Suprapubic skin (tissue), 4 donors: ENCODE results near the gene C1orf94. TPM values are rescaled to one million over a fixed set of nuclear protein-coding genes. Genes with fewer than 3 reads are reported as not detected.
A peak's percentile ranks its signal among the peaks of the same experiment; 100 is the strongest.
"Not testable (repeated sequence)": the region's sequence is repeated elsewhere in the genome, so short reads cannot be mapped to it uniquely, and the experiment has no call there.

Experiments
- DNase-seq, 2 donors: peaks; one replicate each; pipeline ENCODE4 v3.0.0-alpha.2; 2019; ENCODE audit warnings: low spot score in 2 of 2
- H3K27ac ChIP-seq: fragments of 200-600 bp; sonication (generic); one replicate; pipeline ENCODE4 v1.5.1; 2019
- H3K27me3 ChIP-seq: fragments of 200-600 bp; sonication (generic); one replicate; pipeline ENCODE4 v1.5.1; 2019
- H3K36me3 ChIP-seq: fragments of 200-600 bp; sonication (generic); one replicate; pipeline ENCODE4 v1.5.1; 2019
- H3K4me1 ChIP-seq: fragments of 200-600 bp; sonication (generic); one replicate; pipeline ENCODE4 v1.5.1; 2019
- H3K4me3 ChIP-seq: fragments of 200-600 bp; sonication (generic); one replicate; pipeline ENCODE4 v1.5.1; 2019; ENCODE audit warnings: mild to moderate bottlenecking
- H3K9me3 ChIP-seq: fragments of 200-600 bp; sonication (generic); one replicate; pipeline ENCODE4 v1.5.1; 2019
- EP300 ChIP-seq: sonication (generic); formaldehyde crosslinking; IDR thresholded peaks from one replicate; pipeline ENCODE4 v1.6.1; 2017; ENCODE audit warnings: antibody characterized with exemption
- POLR2A ChIP-seq, 2 donors: fragments of 450-650 bp; IDR thresholded peaks; one replicate each; pipeline ENCODE4 v1.6.1; 2017; ENCODE audit warnings: antibody characterized with exemption in 2 of 2, mild to moderate bottlenecking in 2 of 2, moderate library complexity in 2 of 2
- POLR2AphosphoS5 ChIP-seq, 3 donors: sonication (generic); formaldehyde crosslinking; IDR thresholded peaks; one replicate each; pipeline ENCODE4 v1.6.1; 2017; ENCODE audit warnings: antibody characterized with exemption in 3 of 3
- WGBS: methylation state at CpG from one replicate; pipeline ENCODE4 v1.1.5; 2018; 5-methylcytosine and 5-hydroxymethylcytosine counted together
- total RNA-seq, 4 donors: library from RNA; depleted of rRNA; stranded (reverse); fragments of >200 nt; gene quantifications; one replicate each; pipeline ENCODE4 v1.1.0, GENCODE V29; 2016
- TF ChIP-seq, protein P1 (sequence below), 2 donors: fragments of 200-600 bp in 1 of 2; fragments of 450-650 bp in 1 of 2; sonication (generic) in 1 of 2; IDR thresholded peaks; one replicate each; pipeline ENCODE4 v1.5.1; 2016 to 2019; ENCODE audit warnings: antibody characterized with exemption in 2 of 2, mild to moderate bottlenecking in 1 of 2, moderate library complexity in 1 of 2

C1orf94 gene
- total RNA-seq, 4 donors from 2014 or later: not detected

DNA sequence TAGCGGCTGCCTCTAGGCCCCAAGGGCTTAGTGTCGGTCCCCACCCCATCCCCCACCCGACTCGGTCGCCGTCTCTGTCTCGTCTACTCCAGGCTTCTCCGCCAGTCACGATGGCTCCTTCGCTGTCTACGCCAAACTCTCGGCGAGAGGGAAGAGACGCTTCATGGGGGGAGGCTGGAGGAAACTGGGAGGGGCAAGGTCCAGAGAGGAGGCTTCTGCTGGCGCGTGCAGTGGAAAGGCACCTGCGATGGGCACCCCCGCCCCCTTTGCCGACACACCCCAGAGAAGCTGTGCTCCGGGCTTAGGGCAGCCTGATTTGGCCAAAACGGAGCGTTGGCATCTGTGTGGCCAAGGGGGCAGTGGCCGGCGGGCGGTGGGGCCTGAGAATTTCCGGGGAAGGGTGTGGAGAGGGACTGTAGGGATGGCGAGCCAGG lies 10.5 kb upstream of the C1orf94 start:
- Histone ChIP-seq H3K4me3 (peak overlapping the region; percentile 18), H3K27ac (no peak overlapping the region), H3K4me1 (peaks cover 44% of the 10 kb centered on the region), H3K9me3 (no peaks in the 10 kb centered on the region), H3K36me3 (no peaks in the 10 kb centered on the region), H3K27me3 (peaks cover 79% of the 10 kb centered on the region)
- TF ChIP-seq EP300 (no peak), POLR2AphosphoS5 (IDR thresholded peaks at IDR 0.05) (no peak), POLR2A (IDR thresholded peaks at IDR 0.05) (no peak)
- TF ChIP-seq, protein P1, sequence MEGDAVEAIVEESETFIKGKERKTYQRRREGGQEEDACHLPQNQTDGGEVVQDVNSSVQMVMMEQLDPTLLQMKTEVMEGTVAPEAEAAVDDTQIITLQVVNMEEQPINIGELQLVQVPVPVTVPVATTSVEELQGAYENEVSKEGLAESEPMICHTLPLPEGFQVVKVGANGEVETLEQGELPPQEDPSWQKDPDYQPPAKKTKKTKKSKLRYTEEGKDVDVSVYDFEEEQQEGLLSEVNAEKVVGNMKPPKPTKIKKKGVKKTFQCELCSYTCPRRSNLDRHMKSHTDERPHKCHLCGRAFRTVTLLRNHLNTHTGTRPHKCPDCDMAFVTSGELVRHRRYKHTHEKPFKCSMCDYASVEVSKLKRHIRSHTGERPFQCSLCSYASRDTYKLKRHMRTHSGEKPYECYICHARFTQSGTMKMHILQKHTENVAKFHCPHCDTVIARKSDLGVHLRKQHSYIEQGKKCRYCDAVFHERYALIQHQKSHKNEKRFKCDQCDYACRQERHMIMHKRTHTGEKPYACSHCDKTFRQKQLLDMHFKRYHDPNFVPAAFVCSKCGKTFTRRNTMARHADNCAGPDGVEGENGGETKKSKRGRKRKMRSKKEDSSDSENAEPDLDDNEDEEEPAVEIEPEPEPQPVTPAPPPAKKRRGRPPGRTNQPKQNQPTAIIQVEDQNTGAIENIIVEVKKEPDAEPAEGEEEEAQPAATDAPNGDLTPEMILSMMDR (IDR thresholded peaks at IDR 0.05): no peak
- DNase-seq: no peak
- 2% methylated on average over 26 of the region's 27 CpGs for WGBS

DNA sequence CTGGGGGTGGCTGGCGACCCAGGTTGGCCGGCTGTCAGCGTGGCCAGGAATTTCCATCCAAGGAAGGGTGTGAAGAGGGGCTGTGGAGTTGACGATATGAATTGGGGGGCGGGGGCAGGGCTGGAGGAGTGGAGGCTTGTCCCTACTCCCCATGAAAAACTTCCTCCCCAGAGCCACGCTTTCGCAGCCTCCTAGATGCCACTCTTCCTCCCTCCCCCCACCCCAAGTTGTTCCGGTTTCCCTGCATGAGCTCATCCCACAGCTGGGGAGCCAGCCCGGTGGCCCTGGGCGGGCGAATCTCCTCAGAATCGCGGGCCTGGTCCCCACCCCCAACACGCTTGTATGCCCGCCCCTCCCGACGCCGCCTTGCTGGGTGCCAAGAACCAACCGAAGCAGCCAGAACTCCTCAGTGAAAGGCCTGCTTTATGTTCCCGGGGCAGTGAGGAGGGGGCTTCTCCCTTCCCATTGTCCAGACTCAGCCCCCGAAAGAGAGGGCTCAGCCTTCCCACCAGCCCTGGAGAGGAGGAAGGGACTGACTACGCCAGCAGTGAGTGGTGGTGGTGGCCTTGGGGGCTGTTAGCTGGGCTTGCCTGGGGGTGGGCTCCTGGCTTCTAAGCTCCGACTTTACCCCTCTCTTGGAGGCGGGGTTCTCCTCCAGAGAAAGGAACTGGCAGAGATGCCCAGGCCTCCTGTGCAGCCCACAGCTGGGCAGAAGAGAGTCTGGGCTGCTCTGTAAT lies 9.9 kb upstream of the C1orf94 start:
- Histone ChIP-seq H3K4me1 (peaks cover 44% of the 10 kb centered on the region), H3K9me3 (no peaks in the 10 kb centered on the region), H3K27ac (no peak overlapping the region), H3K27me3 (peaks cover 73% of the 10 kb centered on the region), H3K36me3 (no peaks in the 10 kb centered on the region), H3K4me3 (peak overlapping the region; percentile 18)
- 10% methylated on average over 17 of the region's 24 CpGs for WGBS
- TF ChIP-seq POLR2A (IDR thresholded peaks at IDR 0.05) (no peak), EP300 (no peak), POLR2AphosphoS5 (IDR thresholded peaks at IDR 0.05) (no peak)
- TF ChIP-seq, protein P1 (IDR thresholded peaks at IDR 0.05): no peak
- no peak for DNase-seq

DNA sequence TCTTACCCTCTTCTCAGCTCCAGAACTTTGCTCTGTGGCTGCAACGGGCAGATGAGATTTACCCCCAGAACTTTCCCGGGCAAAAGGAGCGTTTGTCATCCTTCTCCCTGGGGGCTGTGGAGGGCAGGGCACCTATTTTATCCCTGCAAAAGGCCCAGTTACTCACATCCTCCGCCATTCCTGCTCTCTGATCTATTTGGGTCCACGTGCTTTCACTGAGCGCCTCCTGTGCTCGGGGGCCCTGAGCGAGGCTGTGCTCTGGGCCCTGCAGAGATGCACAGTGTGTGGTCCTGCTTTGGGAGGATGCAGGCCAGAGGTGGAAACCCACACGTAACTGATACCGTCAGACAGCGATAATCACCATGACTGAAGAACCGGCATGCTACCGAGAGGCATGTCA lies 9.3 kb upstream of the C1orf94 start:
- Histone ChIP-seq H3K27me3 (peaks cover 67% of the 10 kb centered on the region), H3K4me3 (no peak overlapping the region), H3K27ac (no peak overlapping the region), H3K36me3 (no peaks in the 10 kb centered on the region), H3K9me3 (no peaks in the 10 kb centered on the region), H3K4me1 (peaks cover 44% of the 10 kb centered on the region)
- TF ChIP-seq EP300 (no peak), POLR2A (IDR thresholded peaks at IDR 0.05) (no peak), POLR2AphosphoS5 (IDR thresholded peaks at IDR 0.05) (no peak)
- TF ChIP-seq, protein P1 (IDR thresholded peaks at IDR 0.05): no peak
- WGBS: 75% methylated on average over 10 of the region's 13 CpGs
- DNase-seq: no peak

DNA sequence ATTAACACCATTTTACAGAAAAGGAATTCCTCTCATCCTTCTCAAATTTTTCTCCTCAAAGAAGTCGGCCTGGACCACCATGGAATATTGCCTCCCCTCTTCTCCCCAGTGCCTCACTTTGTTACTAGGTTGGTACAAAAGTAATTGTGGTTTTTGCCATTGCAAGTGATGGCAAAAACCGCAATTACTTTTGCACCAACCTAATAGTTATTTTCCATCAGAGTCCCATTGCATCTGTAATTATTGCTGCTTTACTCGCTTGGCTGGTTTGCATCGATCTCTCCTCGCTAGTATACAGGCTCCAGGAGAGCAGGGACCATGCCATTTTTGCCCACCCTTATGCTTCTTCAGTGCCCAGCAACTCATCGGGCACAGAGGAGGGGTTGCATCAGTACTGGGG lies 963 bp upstream of the C1orf94 start:
- WGBS: 79% methylated on average over 6 of the region's 6 CpGs
- DNase-seq: no peak
- Histone ChIP-seq H3K27ac (no peak overlapping the region), H3K4me1 (peaks cover 6% of the 10 kb centered on the region), H3K36me3 (no peaks in the 10 kb centered on the region), H3K27me3 (peaks cover 61% of the 10 kb centered on the region), H3K9me3 (no peaks in the 10 kb centered on the region), H3K4me3 (no peak overlapping the region)
- no peak for TF ChIP-seq POLR2AphosphoS5 (IDR thresholded peaks at IDR 0.05)
- TF ChIP-seq, protein P1 (IDR thresholded peaks at IDR 0.05): no peak
- no peak for TF ChIP-seq POLR2A (IDR thresholded peaks at IDR 0.05)
- TF ChIP-seq EP300: no peak

DNA sequence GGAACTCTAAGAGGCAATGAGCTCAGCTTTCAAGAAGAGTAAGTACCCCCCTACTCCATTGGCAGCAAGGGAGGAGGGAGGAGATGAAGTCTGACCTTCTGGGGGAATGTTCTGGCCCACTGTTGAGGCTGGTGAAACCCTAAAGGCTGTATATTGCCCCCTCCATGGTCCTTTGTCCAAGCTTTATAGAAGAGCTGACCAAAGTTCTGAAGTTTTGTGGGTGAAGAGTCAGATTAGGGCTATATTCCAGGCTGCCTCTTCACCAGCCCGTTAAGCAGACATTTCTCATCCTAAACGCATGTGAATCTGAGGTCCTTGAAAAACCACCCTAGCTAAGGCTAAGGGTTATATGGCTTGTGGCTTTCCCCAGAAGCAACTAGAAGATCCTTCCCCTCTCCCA lies 1.4 kb downstream of the C1orf94 start:
- Histone ChIP-seq H3K27me3 (peaks cover 57% of the 10 kb centered on the region), H3K4me3 (no peak overlapping the region), H3K9me3 (no peaks in the 10 kb centered on the region), H3K27ac (no peak overlapping the region), H3K36me3 (no peaks in the 10 kb centered on the region), H3K4me1 (peaks cover 6% of the 10 kb centered on the region)
- DNase-seq: no peak
- 69% methylated on average over 2 of the region's 2 CpGs for WGBS
- TF ChIP-seq POLR2AphosphoS5 (IDR thresholded peaks at IDR 0.05) (no peak), EP300 (no peak), POLR2A (IDR thresholded peaks at IDR 0.05) (no peak)
- TF ChIP-seq, protein P1 (IDR thresholded peaks at IDR 0.05): no peak

DNA sequence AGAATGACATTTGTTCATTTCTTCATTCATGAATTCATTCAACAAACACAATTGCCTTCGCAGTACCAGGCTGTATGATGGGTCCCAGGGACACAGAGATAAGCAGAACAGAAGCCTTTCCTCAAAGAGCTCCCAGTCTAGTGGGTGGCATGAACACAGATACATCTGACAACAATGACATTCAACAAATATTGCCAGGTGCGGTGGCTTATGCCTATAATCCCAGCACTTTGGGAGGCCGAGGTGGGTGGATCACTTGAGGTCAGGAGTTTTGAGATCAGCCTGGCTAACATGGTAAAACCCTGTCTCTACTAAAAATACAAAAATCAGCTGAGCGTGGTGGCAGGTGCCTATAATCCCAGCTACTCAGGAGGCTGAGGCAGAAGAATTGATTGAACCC lies 6.7 kb downstream of the C1orf94 start:
- WGBS: 88% methylated on average over 4 of the region's 4 CpGs
- not testable (repeated sequence) for H3K36me3 ChIP-seq, DNase-seq, H3K27ac ChIP-seq, H3K4me3 ChIP-seq, H3K4me1 ChIP-seq, H3K9me3 ChIP-seq
- H3K27me3 ChIP-seq: peaks cover 44% of the 10 kb centered on the region
